ENCODE results near the gene AMN. TPM values are rescaled to one million over a fixed set of nuclear protein-coding genes. Genes with fewer than 3 reads are reported as not detected.
"Not testable (repeated sequence)": the region's sequence is repeated elsewhere in the genome, so short reads cannot be mapped to it uniquely, and the experiment has no call there.

The AMN gene
- polyA plus RNA-seq (ENCODE audit: insufficient read length), result 0.16 TPM

- DNase-seq (ENCODE audit: low read depth), result no peak
Measured at GRCh38 chr14:102922490-102923200, at the start of gene AMN. TSS of gene AMN (plus strand) at chr14:102922663. CDS start at chr14:102922689, 26 bp downstream.

DNA sequence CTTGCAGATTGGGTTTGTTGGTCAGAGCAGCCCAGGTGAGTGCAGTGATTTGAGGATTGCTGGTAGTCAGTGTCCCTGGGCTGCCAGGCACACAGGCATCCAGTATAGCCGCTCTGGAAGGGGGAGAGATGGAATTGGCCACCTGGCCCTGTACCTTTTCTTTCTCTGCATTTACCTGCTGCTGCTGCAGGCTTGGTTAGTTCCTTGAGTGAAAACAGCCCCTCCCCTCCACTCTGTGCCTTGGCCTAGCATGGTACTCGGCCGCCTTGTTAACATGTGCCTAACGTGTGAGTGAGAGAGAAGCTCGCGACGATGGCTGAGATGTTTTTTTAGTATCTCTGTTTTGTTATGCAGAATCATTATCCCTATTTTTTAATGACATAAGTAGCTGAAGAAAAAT is 49.3 kb upstream of the AMN start:
- no peak for DNase-seq (ENCODE audit: low read depth)

GRCh38 chr14:102873546-102874061 is 48.9 kb upstream of the AMN start:
- DNase-seq (ENCODE audit: low read depth), result no peak

GRCh38 chr14:102875652-102876051 is 46.8 kb upstream of the AMN start:
- no peak for DNase-seq (ENCODE audit: low read depth)

DNA sequence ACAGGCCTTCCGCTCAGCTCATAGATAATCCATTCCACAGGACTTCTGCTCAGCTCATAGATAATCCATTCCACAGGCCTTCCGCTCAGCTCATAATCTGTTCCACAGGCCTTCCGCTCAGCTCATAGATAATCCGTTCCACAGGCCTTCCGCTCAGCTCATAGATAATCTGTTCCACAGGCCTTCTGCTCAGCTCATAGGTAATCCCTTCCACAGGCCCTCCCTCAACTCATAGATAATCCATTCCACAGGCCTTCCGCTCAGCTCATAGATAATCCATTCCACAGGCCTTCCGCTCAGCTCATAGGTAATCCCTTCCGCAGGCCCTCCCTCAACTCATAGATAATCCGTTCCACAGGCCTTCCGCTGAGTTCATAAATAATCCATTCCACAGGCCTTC is 45.0 kb upstream of the AMN start:
- DNase-seq (ENCODE audit: low read depth), result not testable (repeated sequence)

GRCh38 chr14:102878174-102878969 is 44.1 kb upstream of the AMN start:
- DNase-seq (ENCODE audit: low read depth), result no peak

DNA sequence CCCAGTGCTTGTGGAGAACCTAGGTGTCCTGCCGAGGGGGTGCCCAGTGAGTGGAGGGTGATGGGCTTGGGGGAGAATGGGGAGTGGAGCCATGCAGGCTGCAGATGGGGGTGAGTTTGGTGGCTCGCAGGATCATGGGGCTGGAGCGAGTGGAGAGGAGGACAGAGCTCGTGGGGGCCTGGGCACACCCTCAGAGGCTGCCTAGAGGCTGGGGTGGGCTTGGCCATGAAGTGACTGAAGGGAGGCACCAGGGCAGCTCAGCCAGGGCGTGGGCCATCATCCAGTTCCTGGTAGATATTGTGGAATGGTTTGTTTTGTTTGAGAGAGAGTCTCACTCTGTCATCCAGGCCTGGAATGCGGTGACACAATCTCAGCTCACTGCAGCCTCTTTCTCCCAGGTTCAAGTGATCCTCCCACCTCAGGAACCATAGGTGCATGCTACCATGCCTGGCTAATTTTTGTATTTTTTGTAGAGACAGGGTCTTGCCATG is 43.4 kb upstream of the AMN start:
- DNase-seq (ENCODE audit: low read depth), result no peak

- no peak for DNase-seq (ENCODE audit: low read depth)
Measured at GRCh38 chr14:102882226-102882906, 40.1 kb upstream of the AMN start.

DNA sequence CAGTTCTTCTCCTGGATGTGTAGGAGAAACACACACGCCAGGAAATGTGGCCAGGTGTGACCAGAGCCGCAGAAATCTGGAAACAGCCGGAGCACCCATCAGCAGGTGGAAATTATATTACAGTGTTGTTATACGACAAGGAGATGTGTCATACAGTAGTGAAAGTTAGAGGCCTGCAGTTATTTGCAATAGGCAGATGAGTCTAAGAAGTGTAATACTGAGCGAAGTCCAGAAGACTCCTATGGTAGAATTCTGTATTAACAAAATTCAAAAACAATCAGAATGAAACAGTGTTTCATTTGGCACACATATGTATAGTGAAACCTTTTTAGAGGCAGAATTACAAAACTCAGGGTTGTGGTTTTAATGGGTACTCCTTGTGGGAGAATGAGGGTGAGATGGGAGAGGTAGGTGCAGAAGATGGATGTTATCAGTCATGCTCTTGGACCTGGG is 39.3 kb upstream of the AMN start:
- no peak for DNase-seq (ENCODE audit: low read depth)

DNA sequence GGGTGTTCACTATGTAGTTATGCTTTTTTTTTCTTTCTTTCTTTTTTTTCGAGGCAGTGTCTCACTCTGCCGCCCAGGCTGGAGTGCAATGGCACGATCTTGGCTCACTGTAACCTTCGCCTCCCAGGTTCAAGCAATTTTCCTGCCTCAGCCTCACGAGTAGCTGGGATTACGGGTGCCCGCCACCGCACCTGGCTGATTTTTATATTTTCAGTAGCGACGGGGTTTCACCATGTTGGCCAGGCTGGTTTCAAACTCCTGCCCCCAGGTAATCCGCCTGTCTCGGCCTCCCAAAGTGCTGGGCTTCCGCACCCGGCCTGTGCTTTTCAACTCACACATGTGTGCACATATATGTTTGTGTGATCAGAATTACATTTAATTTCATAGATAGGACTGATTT is 38.9 kb upstream of the AMN start:
- DNase-seq (ENCODE audit: low read depth), result no peak

DNA sequence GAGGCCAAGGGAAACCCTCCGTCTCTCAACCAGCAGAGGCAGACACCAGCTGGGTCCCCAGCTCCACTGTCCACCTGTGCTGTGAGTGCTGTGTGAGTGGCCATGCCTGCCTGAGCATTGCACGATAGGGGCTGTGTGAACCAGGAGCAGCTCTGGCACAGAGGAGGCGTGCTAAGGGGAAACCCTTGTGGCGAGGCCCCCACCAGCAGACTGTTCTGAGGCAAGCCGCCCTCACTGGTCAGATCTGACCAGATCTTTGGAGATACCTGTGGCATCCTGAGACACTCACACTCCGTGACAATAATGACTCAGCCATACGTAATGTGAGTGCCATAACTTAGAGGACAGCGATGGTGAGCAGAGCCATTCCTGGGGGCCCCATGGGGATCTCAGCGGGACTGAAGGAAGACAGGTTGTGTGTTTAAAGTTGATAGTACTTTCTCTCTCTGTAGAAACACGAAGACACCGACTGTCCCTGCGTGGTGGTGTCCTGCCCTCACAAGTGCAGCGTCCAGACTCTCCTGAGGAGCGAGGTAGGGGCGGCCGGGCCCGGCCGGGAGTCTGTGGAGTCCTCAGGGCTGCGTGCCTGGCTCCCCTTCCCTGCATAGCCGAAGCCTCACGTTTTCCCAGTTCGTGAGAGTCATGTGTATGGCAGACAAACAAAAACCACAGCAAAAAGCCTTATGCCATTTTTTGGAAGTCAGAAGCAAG is 36.6 kb upstream of the AMN start:
- no peak for DNase-seq (ENCODE audit: low read depth)

- DNase-seq (ENCODE audit: low read depth), result no peak
Measured at GRCh38 chr14:102888748-102889147, 33.7 kb upstream of the AMN start.

DNA sequence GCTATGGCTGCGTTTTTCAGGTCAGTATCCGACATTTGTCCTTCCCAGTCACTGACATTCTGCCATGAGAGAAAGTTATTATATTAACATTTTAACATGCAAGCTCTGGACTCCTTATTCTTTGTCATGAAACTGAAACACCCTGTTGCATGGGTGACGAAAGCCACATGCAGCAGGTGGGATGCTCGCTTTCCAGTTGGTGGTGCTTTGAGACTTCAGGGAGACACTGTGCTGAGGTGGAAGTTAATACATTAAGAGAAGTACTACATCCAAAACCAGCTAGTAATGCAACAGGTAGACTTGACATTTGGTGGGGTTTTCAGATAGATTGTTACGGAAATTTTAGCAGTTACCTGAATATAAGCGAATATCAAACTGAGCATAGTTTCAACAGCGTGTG is 32.8 kb upstream of the AMN start:
- DNase-seq (ENCODE audit: low read depth), result no peak

DNA sequence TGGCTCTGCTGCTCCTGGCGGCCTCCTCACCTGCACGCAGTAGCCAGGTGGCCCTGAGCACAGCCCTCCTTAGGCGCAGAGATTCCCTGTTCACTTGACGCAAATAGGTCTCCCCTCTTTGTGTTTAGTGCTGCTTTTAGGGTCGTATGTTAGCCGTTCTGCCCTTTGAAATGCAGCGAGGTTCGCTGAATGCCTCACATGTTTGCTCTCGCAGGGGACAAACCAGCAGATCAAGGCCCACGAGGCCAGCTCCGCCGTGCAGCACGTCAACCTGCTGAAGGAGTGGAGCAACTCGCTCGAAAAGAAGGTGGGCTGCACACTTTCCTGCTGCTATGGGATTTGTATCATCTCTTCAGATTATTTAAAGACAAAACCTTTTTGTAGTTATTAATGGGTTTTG is 31.4 kb upstream of the AMN start:
- no peak for DNase-seq (ENCODE audit: low read depth)

- DNase-seq (ENCODE audit: low read depth), result no peak
Measured at GRCh38 chr14:102891556-102891955, 30.9 kb upstream of the AMN start.

- DNase-seq (ENCODE audit: low read depth), result no peak
Measured at GRCh38 chr14:102892651-102893050, 29.8 kb upstream of the AMN start.

- DNase-seq (ENCODE audit: low read depth), result peak; percentile 64
Measured at GRCh38 chr14:102893452-102893851, 29.0 kb upstream of the AMN start.

- DNase-seq (ENCODE audit: low read depth), result not testable (repeated sequence)
Measured at GRCh38 chr14:102896735-102897134, 25.7 kb upstream of the AMN start.

DNA sequence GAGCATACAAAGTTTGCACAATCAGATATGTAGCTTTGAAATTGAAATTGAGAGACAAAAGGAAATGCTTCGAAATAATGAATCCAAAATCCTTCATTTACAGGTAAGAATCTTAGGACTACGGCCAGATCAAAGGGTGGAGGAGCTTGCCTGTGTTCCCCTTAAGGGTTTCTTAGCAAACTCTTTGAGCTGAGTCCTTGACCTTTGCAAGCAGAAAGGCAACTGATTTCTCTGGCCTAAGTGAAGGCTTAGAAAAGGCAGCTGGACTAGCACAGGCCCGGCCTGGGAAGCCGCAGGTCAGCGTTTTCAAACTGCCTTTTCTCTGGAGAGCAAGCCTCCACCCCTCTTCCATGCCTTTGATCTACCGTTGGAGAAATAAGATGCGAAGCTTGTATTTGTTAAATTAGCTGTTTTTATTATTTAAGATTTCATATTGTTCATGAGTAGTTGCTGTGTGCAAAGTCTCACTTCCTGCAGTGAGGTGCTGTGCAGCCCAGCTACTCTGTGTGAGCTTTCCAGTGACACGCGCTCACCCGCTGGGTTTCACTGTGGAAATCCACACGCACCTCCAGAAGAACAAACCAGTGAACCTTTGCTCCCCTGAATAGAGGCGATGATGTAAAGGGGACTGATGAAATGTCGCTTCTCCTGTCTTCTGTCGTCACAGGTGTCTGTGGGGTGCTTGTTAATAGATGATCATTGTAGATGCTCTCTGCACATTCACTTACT is 25.0 kb upstream of the AMN start:
- DNase-seq (ENCODE audit: low read depth), result no peak

DNA sequence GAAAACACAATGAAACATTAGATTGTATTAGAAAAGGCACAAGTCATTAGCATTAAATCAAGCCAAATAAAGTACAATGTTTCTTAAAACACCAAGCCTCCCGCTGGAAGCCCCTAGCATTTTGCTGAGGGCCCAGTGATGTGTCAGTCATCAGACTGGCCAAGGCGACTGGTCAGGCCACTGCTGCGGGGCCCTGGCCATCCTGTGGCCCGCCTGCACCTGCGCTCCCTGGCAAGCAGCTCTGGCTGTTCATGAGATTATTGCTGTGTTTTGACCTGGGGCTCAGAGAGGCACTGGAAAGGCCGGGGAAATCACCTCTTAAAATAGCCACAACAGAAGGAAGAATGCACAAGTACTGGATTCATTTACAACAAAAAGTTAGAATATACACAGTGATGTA is 24.2 kb upstream of the AMN start:
- no peak for DNase-seq (ENCODE audit: low read depth)

All from forelimb muscle (tissue), 1 donor.